ENCODE results near the gene CD300H.
"Not testable (repeated sequence)": the region's sequence is repeated elsewhere in the genome, so short reads cannot be mapped to it uniquely, and the experiment has no call there.

CD300H gene

GRCh38 chr17:74584292-74585060 is 17.2 kb upstream of the CD300H start:
- DNase-seq, result no peak

- no peak for DNase-seq
These were observed 15.3 kb upstream of the CD300H start for GRCh38 chr17:74582633-74583032.

- DNase-seq, result no peak
These were observed 12.6 kb upstream of the CD300H start for GRCh38 chr17:74579900-74580299.

GRCh38 chr17:74578979-74579378 is 11.7 kb upstream of the CD300H start:
- DNase-seq, result no peak

- DNase-seq, result no peak
These were observed 7.3 kb upstream of the CD300H start for GRCh38 chr17:74574489-74575142.

GRCh38 chr17:74573635-74574034 is 6.3 kb upstream of the CD300H start:
- DNase-seq, result not testable (repeated sequence)

GRCh38 chr17:74573169-74573568 is 5.9 kb upstream of the CD300H start:
- no peak for DNase-seq

- DNase-seq, result no peak
These were observed 4.4 kb upstream of the CD300H start for GRCh38 chr17:74571621-74572270.

GRCh38 chr17:74569020-74570003 is 2.0 kb upstream of the CD300H start:
- no peak for DNase-seq

GRCh38 chr17:74568106-74568873 is 981 bp upstream of the CD300H start:
- no peak for DNase-seq

GRCh38 chr17:74566132-74566753 is 1.1 kb downstream of the CD300H start:
- peak in 1 of 2 experiments; percentile 22 for DNase-seq

- DNase-seq, result no peak
These were observed 2.2 kb downstream of the CD300H start for GRCh38 chr17:74565126-74565525.

GRCh38 chr17:74563358-74563757 is 4.0 kb downstream of the CD300H start:
- no peak for DNase-seq

GRCh38 chr17:74561586-74561985 is 5.7 kb downstream of the CD300H start:
- DNase-seq, result no peak

GRCh38 chr17:74558882-74559519 is 8.3 kb downstream of the CD300H start:
- DNase-seq, result no peak

GRCh38 chr17:74558402-74558801 is 8.9 kb downstream of the CD300H start:
- DNase-seq, result not testable (repeated sequence)

- no peak for DNase-seq
These were observed 11.8 kb downstream of the CD300H start for GRCh38 chr17:74555427-74555940.

GRCh38 chr17:74554909-74555308 is 12.4 kb downstream of the CD300H start:
- no peak for DNase-seq

GRCh38 chr17:74552037-74552436 is 15.3 kb downstream of the CD300H start:
- DNase-seq, result no peak

- DNase-seq, result no peak
These were observed 16.7 kb downstream of the CD300H start for GRCh38 chr17:74550602-74551001.

GRCh38 chr17:74549343-74549742 is 18.0 kb downstream of the CD300H start:
- no peak for DNase-seq

All from NCI-H2081 (cell line).